Measurements from ENCODE around the gene BBOX1.

GRCh38 chr11:27153136-27153535 lies 112.5 kb downstream of the BBOX1 start:
- no peak for TF ChIP-seq CTCF (IDR thresholded peaks at IDR 0.05)
- TF ChIP-seq POLR2A (IDR thresholded peaks at IDR 0.05), result no peak
- TF ChIP-seq EP300 (IDR thresholded peaks at IDR 0.05), result no peak
